ENCODE measurements around the gene L3MBTL4.

DNA sequence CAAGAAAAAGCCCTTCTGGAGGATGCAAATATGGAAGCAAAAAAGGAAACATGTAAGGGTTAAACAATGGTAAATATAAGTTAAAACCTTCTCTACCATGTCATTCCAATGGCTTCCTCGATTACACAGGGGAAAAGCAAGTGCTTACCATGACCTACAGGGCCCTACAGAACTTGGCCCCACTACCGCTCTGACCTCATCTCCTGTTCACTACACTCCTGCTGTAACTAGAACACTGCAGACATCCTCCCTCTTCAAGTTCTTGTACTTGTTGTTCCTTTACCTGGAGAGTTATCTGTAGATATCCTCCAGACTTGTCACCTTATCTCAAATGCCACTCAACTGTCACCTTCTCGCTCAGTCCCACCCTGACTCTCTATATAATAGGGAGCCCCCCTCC is 194.6 kb downstream of the L3MBTL4 start:
- TF ChIP-seq, protein P1, sequence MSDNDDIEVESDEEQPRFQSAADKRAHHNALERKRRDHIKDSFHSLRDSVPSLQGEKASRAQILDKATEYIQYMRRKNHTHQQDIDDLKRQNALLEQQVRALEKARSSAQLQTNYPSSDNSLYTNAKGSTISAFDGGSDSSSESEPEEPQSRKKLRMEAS (IDR thresholded peaks at IDR 0.05; ENCODE audit: low read depth) = no peak
- TF ChIP-seq MXI1 (IDR thresholded peaks at IDR 0.05; ENCODE audit: low read depth, low read length) (no peak), POLR2AphosphoS5 (IDR thresholded peaks at IDR 0.05; ENCODE audit: low read depth, low read length) (no peak), SMC3 (IDR thresholded peaks at IDR 0.05; ENCODE audit: low read depth, low read length) (no peak), GATA2 (CRISPR knock-in tag; IDR thresholded peaks at IDR 0.05) (no peak)
- TF ChIP-seq, protein P2, sequence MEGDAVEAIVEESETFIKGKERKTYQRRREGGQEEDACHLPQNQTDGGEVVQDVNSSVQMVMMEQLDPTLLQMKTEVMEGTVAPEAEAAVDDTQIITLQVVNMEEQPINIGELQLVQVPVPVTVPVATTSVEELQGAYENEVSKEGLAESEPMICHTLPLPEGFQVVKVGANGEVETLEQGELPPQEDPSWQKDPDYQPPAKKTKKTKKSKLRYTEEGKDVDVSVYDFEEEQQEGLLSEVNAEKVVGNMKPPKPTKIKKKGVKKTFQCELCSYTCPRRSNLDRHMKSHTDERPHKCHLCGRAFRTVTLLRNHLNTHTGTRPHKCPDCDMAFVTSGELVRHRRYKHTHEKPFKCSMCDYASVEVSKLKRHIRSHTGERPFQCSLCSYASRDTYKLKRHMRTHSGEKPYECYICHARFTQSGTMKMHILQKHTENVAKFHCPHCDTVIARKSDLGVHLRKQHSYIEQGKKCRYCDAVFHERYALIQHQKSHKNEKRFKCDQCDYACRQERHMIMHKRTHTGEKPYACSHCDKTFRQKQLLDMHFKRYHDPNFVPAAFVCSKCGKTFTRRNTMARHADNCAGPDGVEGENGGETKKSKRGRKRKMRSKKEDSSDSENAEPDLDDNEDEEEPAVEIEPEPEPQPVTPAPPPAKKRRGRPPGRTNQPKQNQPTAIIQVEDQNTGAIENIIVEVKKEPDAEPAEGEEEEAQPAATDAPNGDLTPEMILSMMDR (IDR thresholded peaks at IDR 0.05) = no peak

All from SK-N-SH (cell line).